GM10266 (cell line): ENCODE data around the gene DLGAP4.

Experiments used
- DNase-seq: peaks from one replicate; pipeline ENCODE4 v3.0.0; 2012; ENCODE audit errors: extremely low spot score
- CTCF ChIP-seq: IDR thresholded peaks from 2 replicates; pipeline ENCODE4 v1.5.1; 2012; ENCODE audit warnings: mild to moderate bottlenecking, low read depth; ENCODE audit not compliant: control insufficient read depth, insufficient read depth; ENCODE audit errors: missing control alignments

The DLGAP4 gene

DNA sequence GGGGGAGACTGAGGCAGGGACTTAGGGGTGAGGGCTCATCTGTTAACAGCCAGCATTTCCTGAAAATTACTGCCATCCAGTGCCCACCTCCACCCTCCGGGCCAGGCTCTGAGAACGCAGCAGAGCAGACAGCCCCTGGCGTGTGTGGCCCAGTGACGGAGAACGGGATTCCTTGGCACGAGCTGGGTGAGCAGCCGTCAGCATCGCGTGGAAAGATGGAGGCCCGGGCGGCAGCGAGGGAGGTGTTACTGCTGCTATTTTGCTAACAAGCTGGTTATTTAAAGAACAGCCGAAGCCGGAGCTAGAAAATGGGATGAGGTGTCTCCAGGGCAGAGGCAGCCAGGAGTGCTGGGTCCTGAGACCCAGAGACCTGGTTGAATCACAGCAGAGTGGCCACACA lies 62.7 kb downstream of the DLGAP4 start:
- TF ChIP-seq CTCF, result no peak
- DNase-seq, result no peak

GRCh38 chr20:36369739-36370138 lies 63.6 kb downstream of the DLGAP4 start:
- DNase-seq, result no peak
- no peak for TF ChIP-seq CTCF

DNA sequence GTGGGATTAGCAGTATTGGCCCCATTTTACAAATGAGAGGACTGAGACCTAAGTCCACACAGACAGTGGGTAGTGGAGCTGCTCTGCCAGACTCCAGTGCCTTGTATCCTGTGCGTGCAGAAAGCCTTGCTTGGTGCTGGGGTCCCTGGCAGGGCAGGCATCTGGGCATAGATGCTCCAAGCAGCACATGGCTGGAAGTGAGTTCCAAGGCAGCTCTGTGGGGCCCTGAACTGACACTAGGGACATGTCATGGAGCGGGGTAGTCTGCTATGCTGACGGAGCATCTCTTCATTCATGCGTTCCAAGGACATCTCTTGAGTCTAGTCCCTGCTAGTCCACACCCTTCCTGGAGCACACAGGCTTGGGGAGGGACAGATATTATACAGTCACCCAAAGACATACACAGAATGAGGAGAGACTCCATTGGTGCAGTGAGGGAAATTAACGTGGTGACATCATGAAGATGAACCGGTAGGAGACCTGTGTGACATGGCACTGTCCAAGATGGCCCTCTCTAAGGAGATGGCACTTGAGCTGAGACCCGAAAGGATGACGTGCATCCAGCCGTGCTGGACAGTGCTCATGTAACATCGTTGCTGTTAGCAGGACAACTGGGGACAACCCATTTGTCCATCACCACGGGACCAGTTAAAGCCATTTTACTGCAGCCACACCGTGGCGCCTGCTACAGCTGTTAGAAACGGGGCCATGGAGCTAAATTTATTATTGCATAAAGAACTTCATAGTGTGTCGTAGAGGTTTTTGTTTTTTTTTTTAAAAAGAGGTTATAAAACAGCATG lies 65.1 kb downstream of the DLGAP4 start:
- DNase-seq, result no peak
- no peak for TF ChIP-seq CTCF

DNA sequence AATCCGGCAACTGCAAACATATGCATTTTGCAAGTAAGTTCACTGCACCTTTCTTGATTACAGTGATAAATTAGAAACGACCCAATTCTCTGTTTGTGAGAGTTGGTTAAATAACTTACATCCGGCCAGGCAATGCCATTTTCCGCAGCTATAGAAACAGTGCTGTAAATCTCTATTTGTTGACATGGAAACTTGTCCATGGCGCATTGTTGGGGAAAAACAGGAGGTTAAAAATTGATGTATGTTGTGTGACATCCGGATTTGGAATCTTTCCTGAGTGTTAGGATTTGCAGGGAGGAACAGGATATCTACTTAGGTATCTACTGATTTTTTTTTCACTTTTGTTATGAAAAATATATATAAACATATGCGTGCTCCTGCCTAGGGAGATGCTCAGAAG lies 66.5 kb downstream of the DLGAP4 start:
- TF ChIP-seq CTCF, result no peak
- no peak for DNase-seq

- no peak for TF ChIP-seq CTCF
- no peak for DNase-seq
Observed at GRCh38 chr20:36373089-36373488, 67.0 kb downstream of the DLGAP4 start.

DNA sequence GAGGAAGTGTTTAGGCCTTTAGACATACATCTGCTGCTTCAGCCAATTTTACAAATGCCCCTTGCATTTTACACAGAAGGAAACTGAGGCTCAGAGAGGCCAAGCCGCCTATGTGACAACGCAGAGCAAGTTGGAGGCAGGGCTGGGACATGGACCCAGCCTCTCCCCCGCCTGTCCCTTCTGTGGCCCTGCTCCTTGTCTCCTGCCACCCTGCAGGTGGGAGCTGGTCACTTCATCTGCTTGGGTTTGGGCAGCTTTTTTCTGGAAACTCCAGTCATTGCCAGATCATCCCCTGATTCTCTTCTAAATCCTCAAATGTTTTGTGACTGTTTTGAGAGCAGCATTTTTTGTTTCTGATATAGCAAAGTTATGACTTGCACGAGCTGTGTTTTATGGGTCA lies 68.9 kb downstream of the DLGAP4 start:
- DNase-seq, result no peak
- no peak for TF ChIP-seq CTCF
